ENCODE measurements around the gene MYOG.

- TF ChIP-seq, protein P1, sequence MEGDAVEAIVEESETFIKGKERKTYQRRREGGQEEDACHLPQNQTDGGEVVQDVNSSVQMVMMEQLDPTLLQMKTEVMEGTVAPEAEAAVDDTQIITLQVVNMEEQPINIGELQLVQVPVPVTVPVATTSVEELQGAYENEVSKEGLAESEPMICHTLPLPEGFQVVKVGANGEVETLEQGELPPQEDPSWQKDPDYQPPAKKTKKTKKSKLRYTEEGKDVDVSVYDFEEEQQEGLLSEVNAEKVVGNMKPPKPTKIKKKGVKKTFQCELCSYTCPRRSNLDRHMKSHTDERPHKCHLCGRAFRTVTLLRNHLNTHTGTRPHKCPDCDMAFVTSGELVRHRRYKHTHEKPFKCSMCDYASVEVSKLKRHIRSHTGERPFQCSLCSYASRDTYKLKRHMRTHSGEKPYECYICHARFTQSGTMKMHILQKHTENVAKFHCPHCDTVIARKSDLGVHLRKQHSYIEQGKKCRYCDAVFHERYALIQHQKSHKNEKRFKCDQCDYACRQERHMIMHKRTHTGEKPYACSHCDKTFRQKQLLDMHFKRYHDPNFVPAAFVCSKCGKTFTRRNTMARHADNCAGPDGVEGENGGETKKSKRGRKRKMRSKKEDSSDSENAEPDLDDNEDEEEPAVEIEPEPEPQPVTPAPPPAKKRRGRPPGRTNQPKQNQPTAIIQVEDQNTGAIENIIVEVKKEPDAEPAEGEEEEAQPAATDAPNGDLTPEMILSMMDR (IDR thresholded peaks at IDR 0.05): no peak
- TF ChIP-seq POLR2A (IDR thresholded peaks at IDR 0.05): no peak
Measured at GRCh38 chr1:203077956-203078355, 7.9 kb downstream of the MYOG start.

All from suprapubic skin (tissue), 3 donors.